ENCODE measurements around the gene SEC14L3. TPM values are rescaled to one million over a fixed set of nuclear protein-coding genes. Genes with fewer than 3 reads are reported as not detected.

SEC14L3 gene
- total RNA-seq, 4 donors from 2014 or later, result not detected

- no peaks in the 10 kb centered on the region for H3K9me3 ChIP-seq
- H3K4me1 ChIP-seq, result peaks cover 0 to 6% (median 0%) of the 10 kb centered on the region in 4 donors
- TF ChIP-seq EP300 (IDR thresholded peaks at IDR 0.05) (no peak), POLR2A (IDR thresholded peaks at IDR 0.05) (no peak), CTCF (IDR thresholded peaks at IDR 0.05) (no peak)
- H3K27me3 ChIP-seq, result peaks cover 0 to 40% of the 10 kb centered on the region in 2 donors
- 81 to 84% methylated on average over 8 of the region's 8 CpGs for WGBS, 2 donors
- H3K27ac ChIP-seq, result no peak overlapping the region
- H3K36me3 ChIP-seq, result no peaks in the 10 kb centered on the region
- H3K4me3 ChIP-seq, result no peak overlapping the region
- no peak for DNase-seq (ENCODE audit: low spot score in 2 of 2)
Measured at GRCh38 chr22:30506507-30506968, 34.7 kb upstream of the SEC14L3 start.

DNA sequence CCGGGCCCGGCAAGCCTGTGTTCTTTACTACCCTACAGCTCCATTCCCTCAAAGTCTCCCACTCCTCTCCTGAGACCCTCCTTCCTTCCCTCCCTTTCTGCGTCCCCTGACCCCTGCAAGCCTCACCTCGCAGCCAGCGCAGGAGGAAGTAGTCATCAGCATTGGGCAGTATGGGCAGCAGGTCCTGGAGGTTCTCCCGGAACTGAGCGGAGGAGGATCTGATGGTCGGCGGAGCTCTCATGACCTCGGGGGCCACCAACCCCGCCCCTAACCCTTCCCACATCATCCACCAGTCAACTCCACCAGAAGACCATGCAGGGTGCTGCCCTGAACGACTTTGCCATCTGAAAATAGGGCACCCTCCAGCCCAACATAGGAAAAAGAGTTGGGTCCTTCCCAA, 31.7 kb upstream of the SEC14L3 start:
- peaks cover 0 to 45% of the 10 kb centered on the region in 2 donors for H3K27me3 ChIP-seq
- 75 to 86% methylated on average over 6 to 12 of the region's 12 CpGs for WGBS, 2 donors
- TF ChIP-seq CTCF (IDR thresholded peaks at IDR 0.05) (no peak), POLR2A (IDR thresholded peaks at IDR 0.05) (no peak), EP300 (IDR thresholded peaks at IDR 0.05) (no peak)
- H3K27ac ChIP-seq, result no peak overlapping the region
- no peak for DNase-seq (ENCODE audit: low spot score in 2 of 2)
- no peaks in the 10 kb centered on the region for H3K9me3 ChIP-seq
- H3K4me1 ChIP-seq, result peaks cover 0 to 6% (median 0%) of the 10 kb centered on the region in 4 donors
- H3K4me3 ChIP-seq, result no peak overlapping the region
- H3K36me3 ChIP-seq, result no peaks in the 10 kb centered on the region

DNA sequence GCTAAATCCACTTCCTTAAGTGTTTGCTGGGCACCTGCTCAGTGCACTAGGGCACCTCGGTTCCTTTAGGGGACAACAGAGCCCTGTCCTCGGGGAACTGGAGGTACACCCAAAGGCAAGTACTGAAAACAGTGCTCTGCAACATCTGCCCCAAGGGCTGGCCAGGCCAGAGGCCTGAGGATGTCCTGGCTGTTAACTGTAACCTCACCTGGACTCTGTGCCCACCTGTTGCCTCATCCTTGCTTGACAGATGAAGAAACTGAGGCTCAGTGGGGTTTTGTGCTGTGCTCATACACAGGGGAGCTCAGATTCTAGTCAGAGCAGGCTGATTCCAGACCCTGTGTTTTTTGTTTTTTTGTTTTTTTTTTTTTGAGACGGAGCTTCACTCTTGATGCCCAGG, 31.1 kb upstream of the SEC14L3 start:
- no peaks in the 10 kb centered on the region for H3K9me3 ChIP-seq
- no peak overlapping the region for H3K4me3 ChIP-seq
- peaks cover 0 to 45% of the 10 kb centered on the region in 2 donors for H3K27me3 ChIP-seq
- DNase-seq (ENCODE audit: low spot score in 2 of 2), result no peak
- no peak for TF ChIP-seq POLR2A (IDR thresholded peaks at IDR 0.05)
- no peak for TF ChIP-seq CTCF (IDR thresholded peaks at IDR 0.05)
- no peak for TF ChIP-seq EP300 (IDR thresholded peaks at IDR 0.05)
- 65 to 73% methylated on average over 2 to 3 of the region's 3 CpGs for WGBS, 2 donors
- H3K36me3 ChIP-seq, result no peaks in the 10 kb centered on the region
- no peak overlapping the region for H3K27ac ChIP-seq
- peaks cover 0 to 6% (median 0%) of the 10 kb centered on the region in 4 donors for H3K4me1 ChIP-seq

GRCh38 chr22:30502153-30502552, 30.3 kb upstream of the SEC14L3 start:
- Histone ChIP-seq H3K4me3 (no peak overlapping the region), H3K9me3 (no peaks in the 10 kb centered on the region), H3K27me3 (peaks cover 0 to 42% of the 10 kb centered on the region in 2 donors), H3K27ac (no peak overlapping the region), H3K4me1 (peaks cover 0 to 6% (median 0%) of the 10 kb centered on the region in 4 donors), H3K36me3 (no peaks in the 10 kb centered on the region)
- no peak for DNase-seq (ENCODE audit: low spot score in 2 of 2)
- 77 to 79% methylated on average over 4 of the region's 4 CpGs for WGBS, 2 donors
- TF ChIP-seq CTCF (IDR thresholded peaks at IDR 0.05), result no peak
- TF ChIP-seq EP300 (IDR thresholded peaks at IDR 0.05), result no peak
- TF ChIP-seq POLR2A (IDR thresholded peaks at IDR 0.05), result no peak

- peaks cover 0 to 5% (median 0%) of the 10 kb centered on the region in 4 donors for H3K4me1 ChIP-seq
- DNase-seq (ENCODE audit: low spot score in 2 of 2), result no peak
- no peak overlapping the region for H3K27ac ChIP-seq
- TF ChIP-seq CTCF (IDR thresholded peaks at IDR 0.05) (no peak), POLR2A (IDR thresholded peaks at IDR 0.05) (no peak), EP300 (IDR thresholded peaks at IDR 0.05) (no peak)
- 84 to 88% methylated on average over 6 of the region's 6 CpGs for WGBS, 2 donors
- H3K4me3 ChIP-seq, result no peak overlapping the region
- H3K27me3 ChIP-seq, result peaks cover 0 to 37% of the 10 kb centered on the region in 2 donors
- no peaks in the 10 kb centered on the region for H3K9me3 ChIP-seq
- no peaks in the 10 kb centered on the region for H3K36me3 ChIP-seq
Measured at GRCh38 chr22:30500628-30501027, 28.8 kb upstream of the SEC14L3 start.
